Measurements from ENCODE around the gene AFAP1L1. TPM values are rescaled to one million over a fixed set of nuclear protein-coding genes. Genes with fewer than 3 reads are reported as not detected.

The AFAP1L1 gene
- total and polyA plus RNA-seq, 10 of the 15 experiments (the other 5 are each of a cell fraction or from before 2014, with no cell fraction given) = 0.11 TPM; not detected in 9

GRCh38 chr5:149337736-149338135 is 66.1 kb downstream of the AFAP1L1 start:
- 60% methylated on average over 4 of the region's 4 CpGs for WGBS (ENCODE audit: insufficient coverage, insufficient replicate concordance, low lambda C conversion rate, missing lambda C conversion rate)
- Histone ChIP-seq H3K4me3 (no peak overlapping the region), H3K27ac (ENCODE audit: control insufficient read depth, insufficient read depth) (no peak overlapping the region), H3K9me3 (replicated peaks; ENCODE audit: control insufficient read depth, insufficient read depth, low read length) (no peaks in the 10 kb centered on the region), H3K27me3 (replicated peaks in 1 of 2; ENCODE audit: control insufficient read depth in 2 of 2, insufficient read depth in 2 of 2, low read length in 1 of 2) (peaks cover 0 to 2% of the 10 kb centered on the region in 2 experiments; a peak in 2 of 4 replicates), H3K36me3 (ENCODE audit: control insufficient read depth in 2 of 2, insufficient read depth in 2 of 2, low read length in 1 of 2) (no peaks in the 10 kb centered on the region), H3K79me2 (ENCODE audit: control insufficient read depth, insufficient read depth, low read length) (no peaks in the 10 kb centered on the region), H2AFZ (ENCODE audit: control insufficient read depth, low read depth, low read length) (no peak overlapping the region), H3K4me2 (ENCODE audit: control insufficient read depth, insufficient read depth) (no peak overlapping the region), H4K20me1 (ENCODE audit: control insufficient read depth, insufficient read depth) (no peaks in the 10 kb centered on the region), H3K9ac (ENCODE audit: control insufficient read depth, insufficient read depth, low read length) (no peak overlapping the region), H3K4me1 (ENCODE audit: control insufficient read depth, insufficient read depth, low read length) (no peaks in the 10 kb centered on the region)
- CTCF ChIA-PET = interaction anchor here (0.8 kb wide), 1 partner anchor 30 kb away, joined by 3 read pairs; no protein-coding TSS in a partner anchor
- ATAC-seq (no peak), DNase-seq (ENCODE audit: low read depth, low spot score) (no peak), FAIRE-seq (no peak)
- in situ Hi-C loops (cut with MboI) = no loop called here
- TF ChIP-seq NKRF (conservative IDR thresholded peaks at IDR 0.05) (no peak), HDGF (IDR thresholded peaks at IDR 0.05) (no peak), BRCA1 (IDR thresholded peaks at IDR 0.05; ENCODE audit: low read depth, low read length) (no peak), HDAC6 (IDR thresholded peaks at IDR 0.05; ENCODE audit: unreplicated experiment) (no peak), SMC3 (IDR thresholded peaks at IDR 0.05; ENCODE audit: borderline replicate concordance, low read length) (no peak), SRF (IDR thresholded peaks at IDR 0.05; ENCODE audit: low read depth in 2 of 2, low read length in 2 of 2) (no peak), ZBED1 (IDR thresholded peaks at IDR 0.05; ENCODE audit: borderline replicate concordance) (no peak), E2F8 (IDR thresholded peaks at IDR 0.05; ENCODE audit: low read depth, partially characterized antibody) (no peak), ELK1 (IDR thresholded peaks at IDR 0.05; ENCODE audit: low read depth, low read length) (no peak), RFX5 (IDR thresholded peaks at IDR 0.05; ENCODE audit: low read depth, low read length) (no peak), CHD4 (IDR thresholded peaks at IDR 0.05) (no peak), EZH2 (IDR thresholded peaks at IDR 0.05; ENCODE audit: borderline replicate concordance, control insufficient read depth, low read depth, low read length) (no peak)
- TF ChIP-seq, protein P1, sequence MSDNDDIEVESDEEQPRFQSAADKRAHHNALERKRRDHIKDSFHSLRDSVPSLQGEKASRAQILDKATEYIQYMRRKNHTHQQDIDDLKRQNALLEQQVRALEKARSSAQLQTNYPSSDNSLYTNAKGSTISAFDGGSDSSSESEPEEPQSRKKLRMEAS (IDR thresholded peaks at IDR 0.05; ENCODE audit: low read depth, low read length) = no peak
- BruUV-seq (replicated peaks) = no TSS peak
- RAD21 ChIA-PET (ENCODE audit: unreplicated experiment) = no interaction called here
- POLR2A ChIA-PET = no interaction called here
- intact Hi-C loops (cut with micrococcal nuclease; ENCODE audit: unreplicated experiment) = no loop called here
- SMC1A ChIA-PET (ENCODE audit: uncharacterized antibody, unreplicated experiment) = no interaction called here

Measured in GM12878 (cell line).